Activated T-helper 1 cell treated with Interleukin-2 at 50 U/mL for 16 hours (primary cell): ENCODE measurements around the gene SLC17A7.
"Not testable (repeated sequence)": the region's sequence is repeated elsewhere in the genome, so short reads cannot be mapped to it uniquely, and the experiment has no call there.

Experiments
- DNase-seq: peaks from one replicate; pipeline ENCODE4 v3.0.0-alpha.2; 2020; ENCODE audit warnings: low read depth

Gene SLC17A7

DNA sequence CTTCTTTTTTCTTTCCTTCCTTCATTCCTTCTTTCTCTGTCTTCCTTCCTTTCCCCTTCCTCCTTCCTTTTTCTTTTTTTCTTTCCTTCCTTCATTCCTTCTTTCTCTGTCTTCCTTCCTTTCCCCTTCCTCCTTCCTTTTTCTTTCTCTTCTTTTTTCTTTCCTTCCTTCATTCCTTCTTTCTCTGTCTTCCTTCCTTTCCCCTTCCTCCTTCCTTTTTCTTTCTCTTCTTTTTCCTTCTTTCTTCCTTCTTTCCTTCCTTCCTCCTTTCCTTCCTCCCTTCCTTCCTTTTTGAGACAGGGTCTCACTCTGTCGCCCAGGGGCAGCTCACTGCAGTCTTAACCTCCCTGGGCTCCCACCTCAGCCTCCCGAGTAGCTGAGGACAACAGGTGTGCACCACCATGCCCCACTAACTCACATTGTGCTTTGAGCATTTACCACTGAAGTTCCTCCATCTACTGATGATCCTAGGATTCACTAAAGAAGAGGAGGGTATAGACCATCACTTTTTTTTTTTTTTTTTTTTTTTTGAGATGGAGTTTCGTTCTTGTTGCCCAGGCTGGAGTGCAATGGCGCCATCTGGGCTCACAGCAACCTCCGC is 2.9 kb upstream of the SLC17A7 start:
- not testable (repeated sequence) for DNase-seq

DNA sequence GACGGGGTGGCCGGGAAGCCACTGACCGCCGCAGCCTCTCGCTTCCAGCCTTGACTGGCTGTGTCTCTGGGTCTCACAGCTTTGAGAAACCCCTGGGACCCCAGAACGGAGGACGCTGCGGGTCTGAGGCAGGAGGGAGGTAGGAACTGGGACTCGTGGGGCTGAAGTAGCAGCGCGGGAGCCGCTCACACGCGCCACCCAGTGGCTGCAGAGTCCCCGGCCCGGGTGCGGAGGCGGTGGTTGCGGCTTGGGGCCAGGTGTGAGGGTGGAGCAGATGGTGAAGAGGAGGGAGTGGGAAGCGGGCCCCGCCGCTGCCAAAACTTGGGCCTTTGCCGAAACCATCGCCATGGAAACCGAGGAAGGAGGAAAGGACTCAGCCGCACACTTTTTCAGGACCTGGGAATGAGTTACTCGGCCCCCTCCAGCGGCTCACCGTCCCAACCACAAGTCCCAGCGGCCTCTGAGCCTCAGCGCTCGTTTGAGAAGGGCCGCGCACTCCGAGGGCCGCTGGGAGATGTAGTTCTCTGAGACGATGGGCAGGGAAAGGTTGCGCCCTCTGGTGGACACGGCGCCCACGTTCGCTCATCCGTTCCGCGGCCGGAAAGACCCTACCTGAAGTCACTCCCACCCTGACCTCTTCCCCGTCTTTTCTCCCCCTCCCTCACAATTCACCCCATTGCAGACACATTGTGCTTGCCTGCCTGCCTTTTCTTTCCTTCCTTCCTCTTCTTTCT is 2.2 kb upstream of the SLC17A7 start:
- DNase-seq: peak; percentile 86

DNA sequence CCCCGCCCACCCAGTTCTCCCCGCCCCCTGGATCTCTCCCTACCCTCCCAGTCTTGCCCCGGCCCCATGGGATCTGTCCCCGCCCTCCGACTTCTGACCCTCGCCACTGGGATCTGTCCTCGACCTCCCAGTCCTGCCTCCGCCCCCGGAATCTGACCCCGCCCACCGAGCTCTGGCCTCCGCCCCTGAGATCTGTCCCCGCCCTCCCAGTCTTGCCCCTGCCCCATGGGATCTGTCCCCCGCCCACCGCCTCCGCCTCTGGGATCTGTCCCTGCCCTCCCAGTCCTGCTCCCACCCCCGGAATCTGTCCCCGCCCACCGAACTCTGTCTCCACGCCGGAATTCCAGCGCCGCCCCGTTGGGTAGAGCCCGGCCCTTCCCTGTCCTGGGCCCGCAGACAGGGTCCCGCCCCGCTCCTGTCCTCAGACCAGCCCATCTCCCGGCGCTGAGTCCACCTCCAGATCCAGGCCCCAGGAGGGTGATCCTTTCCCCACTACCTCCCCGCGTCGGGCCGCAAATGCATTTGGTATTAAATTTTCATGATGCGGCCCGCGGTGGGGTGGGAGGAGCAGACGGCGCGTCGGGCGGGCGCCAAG is 1.5 kb upstream of the SLC17A7 start:
- no peak for DNase-seq

DNA sequence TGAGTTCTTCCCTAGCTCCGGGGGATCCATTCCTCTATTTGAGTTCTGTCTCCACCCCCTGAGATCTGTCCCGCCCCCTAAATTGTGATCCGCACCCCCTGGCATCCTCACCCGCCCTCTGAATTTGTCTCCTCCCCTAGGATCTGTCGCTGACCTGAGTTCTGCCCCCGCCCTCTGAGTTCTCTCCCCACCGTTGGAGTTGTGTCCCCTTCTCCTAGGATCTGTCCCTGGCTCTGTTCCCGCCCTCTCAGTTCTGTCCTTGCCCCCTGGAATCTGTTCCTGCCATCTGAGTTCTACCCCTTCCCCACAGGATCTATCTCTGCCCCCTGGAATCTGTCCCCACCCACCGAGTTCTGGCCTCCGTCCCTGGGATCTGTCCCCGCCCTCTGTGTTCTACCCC is 1.0 kb upstream of the SLC17A7 start:
- DNase-seq: no peak

DNA sequence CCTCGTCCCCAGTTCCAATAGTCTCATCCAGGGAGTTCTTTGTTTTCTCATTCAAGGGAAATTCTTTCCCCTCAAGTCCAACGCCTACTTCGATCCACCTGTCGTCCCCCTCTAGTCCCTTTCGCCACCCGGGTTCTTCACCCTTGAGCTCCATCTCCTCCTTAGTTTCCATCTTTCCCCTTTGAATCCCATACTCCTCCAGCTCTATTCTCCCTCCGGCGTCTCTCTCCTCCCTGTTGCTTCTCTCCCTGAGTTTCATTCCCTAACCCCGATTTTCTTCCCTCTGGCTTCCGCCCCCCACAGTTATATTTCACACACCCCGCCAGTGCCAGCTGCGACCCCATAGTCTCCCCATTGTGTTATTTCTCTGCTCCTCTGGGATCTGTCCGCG is 628 bp upstream of the SLC17A7 start:
- no peak for DNase-seq

DNA sequence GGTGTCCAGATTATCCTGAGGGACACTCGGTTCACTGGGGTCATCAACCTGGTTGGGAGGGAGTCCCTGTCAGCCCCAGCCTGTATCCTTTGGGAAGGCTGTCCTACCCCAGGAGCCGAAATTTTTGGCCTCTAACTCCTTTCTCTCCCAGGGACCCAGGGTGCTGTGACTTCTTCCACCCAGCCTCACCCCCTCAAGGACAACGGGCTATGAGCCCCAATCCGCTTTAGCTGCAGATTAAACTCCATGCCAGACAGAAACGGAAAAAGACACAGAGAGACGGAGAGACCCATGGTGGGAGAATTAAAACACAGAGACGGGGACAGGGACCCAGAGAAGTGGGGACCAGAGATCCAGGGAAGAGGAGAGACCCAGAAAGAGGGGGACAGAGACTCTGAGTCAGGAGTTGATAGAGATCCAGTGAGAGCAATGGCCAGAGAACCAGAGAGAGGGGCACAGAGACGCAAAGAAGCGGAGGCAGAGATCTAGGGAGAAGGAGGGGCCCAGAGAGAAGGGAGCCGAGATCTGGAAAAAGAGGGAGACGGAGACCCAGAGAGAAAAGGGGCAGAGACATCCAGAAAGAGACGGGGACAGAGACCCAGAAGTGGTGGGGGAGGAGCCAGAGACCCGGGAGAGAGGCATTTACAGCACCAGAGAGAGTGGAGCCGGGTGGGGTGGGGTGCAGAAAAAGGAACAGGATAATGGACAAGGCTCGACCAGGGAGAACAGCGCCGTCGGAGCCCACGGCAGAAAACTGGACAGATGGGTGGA is 703 bp downstream of the SLC17A7 start:
- no peak for DNase-seq

DNA sequence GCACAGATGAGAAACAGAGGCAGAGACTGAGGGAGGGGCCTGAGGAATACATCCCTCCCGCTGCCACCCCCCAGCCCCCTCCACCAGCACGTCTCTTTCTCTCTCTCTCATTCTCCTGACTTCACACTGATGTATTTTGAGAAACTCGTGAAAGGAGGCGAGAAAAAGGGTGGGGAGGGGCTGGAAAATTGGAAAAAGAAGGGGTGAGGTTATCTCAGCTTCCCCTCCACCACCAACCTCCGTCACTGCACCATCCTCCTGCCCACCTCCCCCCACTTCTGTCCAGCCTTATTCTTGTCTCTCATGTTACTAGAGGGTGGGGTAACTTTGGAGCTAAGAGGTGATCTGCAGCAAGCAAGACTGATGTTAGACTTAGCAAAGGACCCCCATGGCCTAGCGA is 1.5 kb downstream of the SLC17A7 start:
- DNase-seq: no peak

DNA sequence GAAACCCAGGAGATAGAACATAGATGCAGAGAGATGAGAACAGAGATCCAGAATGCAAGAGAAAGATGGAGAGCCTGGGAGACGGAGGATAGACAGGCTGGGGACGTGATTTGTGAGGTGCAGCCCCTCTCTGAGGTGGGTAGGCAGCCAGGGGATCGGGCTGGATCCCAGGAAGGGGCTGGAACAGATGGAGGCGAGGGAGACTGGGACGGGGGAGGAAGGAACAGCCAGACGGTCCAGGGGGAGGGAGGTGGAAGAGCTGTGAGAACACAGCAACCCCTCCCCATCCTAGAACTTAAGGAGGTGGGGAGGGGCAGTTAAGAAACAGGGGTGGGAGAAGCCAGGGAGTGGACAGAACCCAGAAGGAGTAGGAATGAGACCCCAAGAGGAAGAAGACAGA is 3.1 kb downstream of the SLC17A7 start:
- DNase-seq: no peak

DNA sequence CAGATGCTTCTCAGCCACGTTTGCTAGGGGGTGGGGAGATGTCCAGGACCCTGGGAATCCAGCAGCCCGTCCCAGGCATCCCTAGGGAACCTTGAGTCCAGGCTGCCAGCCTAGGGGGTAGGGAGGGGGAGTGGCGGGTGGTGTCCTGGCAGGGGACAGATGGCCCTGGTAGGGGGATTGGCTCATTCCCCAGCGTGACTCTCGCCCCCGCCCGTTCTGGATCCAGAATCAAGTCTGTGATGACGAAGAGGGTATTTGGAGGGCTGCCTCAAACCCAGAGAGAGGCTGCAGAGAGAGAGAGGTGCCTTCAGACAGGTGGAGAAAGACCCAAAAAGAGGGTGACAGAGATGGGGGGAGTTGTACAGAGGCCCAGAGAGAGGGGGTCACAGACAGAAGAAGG is 4.1 kb downstream of the SLC17A7 start:
- DNase-seq: no peak

DNA sequence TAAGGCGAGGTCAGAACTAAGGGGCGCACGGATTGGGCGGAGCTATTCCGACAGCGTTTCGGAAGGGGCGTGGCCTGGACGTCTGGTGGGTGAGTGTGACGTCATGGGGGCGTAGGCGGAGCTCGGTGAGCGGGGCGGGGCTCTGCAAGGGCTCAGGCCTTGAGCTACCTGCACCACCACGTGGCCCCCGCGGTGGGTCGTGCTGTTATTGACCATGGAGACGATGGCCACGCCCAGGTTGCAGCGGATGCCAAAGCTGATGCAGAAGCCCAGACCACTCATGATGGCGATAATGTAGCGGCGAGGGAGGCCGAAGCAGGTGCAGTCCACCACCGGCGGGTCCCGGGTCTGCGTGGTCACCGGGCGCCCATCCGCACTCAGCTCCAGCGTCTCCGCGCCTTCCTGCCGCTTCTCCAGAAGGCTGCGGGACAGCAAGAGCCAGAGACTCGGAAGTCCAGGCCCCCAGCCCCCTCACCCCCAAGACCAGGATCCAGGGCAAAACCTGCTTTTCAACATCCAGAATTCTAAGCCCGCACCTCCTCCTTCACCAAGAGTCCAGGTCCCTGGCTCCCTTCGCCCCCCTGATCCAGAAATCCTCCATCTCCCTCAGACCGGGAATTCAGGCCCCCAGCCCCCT is 4.8 kb downstream of the SLC17A7 start:
- no peak for DNase-seq

DNA sequence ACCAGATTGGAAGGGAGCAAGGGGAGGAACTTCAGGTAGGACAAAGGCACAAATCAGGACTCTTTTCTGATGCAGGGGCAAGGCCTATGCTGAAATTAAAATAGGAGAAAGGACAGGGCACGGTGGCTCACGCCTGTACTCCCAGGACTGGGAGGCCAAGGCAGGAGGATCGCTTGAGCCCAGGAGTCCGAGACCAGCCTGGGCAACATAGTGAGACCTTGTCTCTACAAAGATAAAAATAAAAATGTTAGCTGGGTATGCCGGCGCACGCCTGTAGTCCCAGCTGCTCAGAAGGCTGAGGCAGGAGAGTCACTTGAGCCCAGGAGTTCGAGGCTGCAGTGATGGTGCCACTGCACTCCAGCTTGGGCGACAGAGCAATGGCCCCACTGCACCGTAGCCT is 5.7 kb downstream of the SLC17A7 start:
- DNase-seq: no peak

DNA sequence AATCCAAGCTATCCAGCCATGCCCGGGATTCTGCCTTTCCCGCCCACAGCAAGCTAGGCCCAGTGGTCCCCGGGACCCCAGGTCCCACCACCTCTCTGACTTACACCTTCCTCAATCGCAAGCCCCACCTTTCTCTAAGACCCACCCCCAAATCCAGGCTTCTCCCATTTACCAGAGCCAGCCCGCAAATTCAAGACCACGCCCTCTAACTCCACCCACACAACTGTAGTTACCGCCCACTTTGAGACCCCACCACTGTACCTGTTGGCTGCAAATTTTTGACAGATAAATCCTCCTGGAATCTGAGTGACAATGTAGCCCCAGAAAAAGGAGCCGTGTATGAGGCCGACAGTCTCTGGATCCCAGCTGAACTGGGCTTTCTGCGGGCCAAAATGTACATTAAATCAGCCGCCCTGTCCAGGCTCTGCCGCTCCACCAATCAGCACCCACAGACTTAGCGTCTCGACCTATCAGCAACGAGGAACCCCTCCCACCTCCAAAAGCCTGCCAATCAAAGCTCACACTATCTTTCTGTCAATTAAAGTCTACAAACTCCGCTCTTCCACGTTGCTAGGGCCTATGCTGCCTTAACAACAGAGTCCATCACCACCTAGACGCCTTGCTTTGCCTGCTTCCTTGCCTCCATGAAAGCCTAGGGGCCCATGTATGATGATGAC is 6.3 kb downstream of the SLC17A7 start:
- no peak for DNase-seq

DNA sequence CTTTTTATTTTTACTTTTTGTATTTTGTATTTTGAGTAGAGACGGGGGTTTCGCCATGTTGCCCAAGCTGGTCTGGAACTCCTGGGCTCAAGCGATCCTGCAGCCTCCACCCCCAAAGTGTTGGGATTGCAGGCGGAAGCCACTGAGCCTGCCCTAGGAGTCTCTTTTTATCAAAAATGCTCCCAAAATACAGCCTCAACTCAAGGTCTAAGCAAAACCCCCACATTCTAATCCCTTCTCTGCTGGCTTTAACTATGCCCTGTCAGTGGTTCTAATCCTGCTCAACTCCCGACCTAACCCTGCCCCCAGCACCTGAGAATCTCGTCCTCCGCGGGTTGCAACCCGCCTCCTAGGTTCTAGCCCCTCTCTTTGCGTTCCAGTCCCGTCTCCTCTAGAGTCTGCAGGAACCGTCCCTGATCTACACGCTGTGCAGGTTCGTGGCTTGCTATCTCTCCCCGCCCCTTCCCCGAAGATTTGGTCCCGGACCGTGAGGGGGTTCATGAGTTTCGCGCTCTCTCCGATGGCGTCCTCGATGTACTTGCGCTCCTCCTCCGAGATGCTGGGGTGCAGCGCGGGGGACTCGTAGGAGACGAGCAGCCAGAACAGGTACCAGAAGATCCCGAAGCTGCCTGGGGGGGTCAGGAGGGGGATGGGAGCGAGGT is 8.0 kb downstream of the SLC17A7 start:
- no peak for DNase-seq

DNA sequence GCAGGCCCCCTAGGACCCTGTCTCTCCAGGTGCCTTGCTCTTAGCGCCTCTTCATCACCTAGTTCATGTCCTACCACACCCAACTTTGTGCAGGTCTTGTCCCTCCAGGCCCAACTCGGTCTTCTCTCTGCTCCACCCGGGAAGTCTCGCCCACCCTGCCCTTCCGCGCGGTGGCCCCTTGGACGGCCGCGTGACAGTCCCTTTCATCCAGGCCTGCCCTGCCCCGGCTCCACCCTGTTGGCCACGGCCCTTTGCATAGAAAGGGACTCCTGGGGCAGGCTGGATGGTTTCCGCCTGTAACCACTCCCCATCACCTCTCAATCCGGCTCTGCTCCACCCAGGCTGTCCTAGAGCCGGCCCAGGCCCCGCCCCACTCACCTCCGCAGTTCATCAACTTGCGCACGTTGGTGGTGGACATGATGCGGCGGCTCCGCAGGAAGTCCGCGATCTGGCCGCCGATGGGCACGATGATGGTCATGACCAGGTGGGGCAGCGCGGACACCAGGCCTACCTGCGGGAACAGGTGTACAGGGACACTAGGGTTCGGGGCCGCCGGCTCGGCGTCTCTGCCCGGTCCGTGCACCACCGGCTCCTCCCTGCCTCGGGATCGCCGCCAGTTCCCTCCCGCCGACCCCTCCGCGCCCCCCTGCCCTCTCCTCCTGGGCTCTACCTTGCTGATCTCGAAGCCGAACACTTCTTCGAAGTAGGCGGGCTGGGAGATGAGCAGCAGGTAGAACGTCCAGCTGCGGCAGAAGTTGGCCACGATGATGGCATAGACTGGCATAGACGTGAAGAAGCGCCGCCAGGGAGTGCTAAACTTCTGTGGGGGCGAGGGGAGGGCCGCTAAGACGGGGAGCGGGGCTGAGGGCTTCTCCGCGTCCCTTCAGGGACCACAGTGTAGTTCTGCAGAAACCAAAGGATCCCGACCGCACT is 8.9 kb downstream of the SLC17A7 start:
- DNase-seq: no peak

DNA sequence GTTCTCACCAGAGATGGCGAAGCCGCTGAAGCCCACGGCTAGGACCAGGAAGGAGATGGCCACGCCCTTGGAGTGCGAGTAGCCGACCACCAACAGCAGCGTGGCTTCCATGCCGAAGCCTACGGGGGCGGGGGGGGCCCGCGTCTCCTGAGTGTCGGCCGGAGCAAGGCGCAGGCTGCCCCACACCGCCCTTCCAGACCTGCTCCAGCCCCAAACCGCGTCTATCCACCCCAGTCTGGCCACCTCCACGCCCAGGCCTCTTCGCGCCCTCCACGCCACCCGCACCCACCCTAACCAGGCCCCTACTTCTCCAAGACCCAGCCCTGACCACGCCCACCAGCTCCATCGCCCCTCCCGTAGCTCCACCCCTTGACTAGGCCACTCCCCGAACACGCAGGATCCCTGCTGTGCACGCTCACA is 10.0 kb downstream of the SLC17A7 start:
- DNase-seq: no peak

DNA sequence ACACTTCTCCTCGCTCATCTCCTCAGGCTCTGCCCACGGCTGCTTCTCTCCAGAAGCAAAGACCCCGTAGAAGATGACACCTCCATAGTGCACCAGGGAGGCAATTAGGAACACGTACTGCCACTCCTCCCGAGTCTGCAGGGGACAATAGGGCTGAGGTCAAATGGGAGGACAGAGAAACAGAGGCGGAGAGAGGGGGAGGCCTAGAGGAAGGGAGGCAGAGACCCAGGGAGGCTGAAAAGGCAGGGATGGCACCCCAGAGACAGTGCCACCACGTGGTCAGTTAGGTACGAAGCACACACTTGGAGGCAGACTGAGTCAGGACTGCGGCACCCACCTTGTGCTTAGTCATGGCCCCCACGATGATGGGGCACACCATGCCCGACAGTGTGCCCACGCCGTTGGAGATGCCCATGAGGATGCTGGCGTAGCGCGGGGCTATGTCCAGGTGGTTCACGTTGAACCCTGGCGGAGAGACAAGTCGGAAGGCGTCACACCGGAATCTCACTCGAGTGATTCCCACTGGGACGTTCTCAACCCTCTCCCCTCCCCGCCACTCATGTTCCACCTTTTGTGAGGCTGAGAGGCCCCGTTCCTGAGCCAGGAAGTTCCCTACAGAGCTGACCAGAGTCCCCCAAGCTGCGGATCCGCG is 10.5 kb downstream of the SLC17A7 start:
- DNase-seq: no peak

DNA sequence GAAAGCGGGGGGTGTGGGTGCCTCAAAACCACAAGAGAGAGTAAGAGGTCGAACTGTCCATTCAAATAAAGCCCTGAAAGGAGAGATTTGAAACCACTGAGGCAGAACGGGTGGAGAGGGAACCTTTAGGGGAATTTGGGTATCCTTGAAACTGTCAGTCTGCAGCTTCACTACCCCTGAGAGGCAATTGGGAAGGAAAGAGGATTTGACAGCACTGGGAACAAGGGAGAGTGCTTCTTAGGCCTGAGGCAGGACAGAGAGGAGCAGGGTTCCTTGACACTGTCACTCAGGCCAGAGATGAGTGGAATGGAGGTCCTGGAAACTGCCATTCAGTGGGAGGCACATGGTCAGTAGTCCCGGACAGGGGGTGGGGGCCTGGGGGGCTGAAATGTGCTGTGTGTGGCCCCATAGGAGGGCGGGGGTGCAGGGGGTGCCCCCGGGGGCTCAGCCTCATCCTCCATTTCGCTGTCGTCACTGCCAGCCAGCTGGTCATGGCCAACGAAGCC is 11.1 kb downstream of the SLC17A7 start:
- no peak for DNase-seq

DNA sequence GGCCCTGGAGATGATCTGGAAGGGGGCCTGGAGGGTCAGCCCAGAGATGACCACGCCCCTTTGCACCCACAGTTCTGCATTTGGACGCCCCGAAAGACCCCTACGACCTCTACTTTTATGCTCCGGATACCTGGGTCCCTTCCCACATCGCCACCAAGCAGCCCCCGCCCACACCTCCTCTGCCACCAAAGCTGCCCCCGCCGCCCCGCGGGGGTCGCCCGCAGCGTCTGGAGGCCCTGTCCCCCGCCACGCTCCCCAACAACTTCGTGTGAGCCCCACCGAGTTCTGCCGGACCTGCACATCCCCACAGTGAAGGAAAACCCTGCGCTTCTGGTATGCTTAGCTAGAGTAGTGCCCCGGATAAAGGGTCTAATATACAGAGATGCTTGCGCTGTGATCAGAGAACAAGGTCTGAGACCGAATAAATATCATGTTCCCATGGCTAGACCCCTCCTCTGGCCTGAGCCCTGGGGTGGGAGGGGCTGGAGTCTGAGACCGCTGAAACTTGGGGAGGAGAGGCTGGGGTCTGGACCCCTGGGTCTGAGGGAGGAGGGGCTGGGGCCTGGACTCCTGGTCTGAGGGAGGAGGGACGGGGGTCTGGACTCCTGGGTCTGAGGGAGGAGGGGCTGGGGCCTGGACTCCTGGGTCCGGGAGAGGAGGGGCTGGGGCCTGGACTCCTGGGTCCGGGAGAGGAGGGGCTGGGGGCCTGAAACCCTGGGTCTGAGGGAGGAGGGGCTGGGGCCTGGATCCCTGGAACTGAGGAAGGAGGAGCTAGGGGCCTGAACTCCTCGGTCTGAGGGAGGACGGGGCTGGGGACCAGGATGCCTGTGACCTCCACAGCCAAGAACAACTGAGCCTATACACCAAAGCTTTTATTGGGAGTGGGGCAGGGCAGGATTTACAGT is 12.5 kb downstream of the SLC17A7 start:
- DNase-seq: no peak
